Smooth muscle cell of the brain vasculature (primary cell): Measurements from ENCODE around the gene NBL1.

Source experiments
- DNase-seq: peaks from one replicate; pipeline ENCODE4 v3.0.0-alpha.2; 2012; ENCODE audit warnings: low read depth, low spot score

NBL1 gene

DNA sequence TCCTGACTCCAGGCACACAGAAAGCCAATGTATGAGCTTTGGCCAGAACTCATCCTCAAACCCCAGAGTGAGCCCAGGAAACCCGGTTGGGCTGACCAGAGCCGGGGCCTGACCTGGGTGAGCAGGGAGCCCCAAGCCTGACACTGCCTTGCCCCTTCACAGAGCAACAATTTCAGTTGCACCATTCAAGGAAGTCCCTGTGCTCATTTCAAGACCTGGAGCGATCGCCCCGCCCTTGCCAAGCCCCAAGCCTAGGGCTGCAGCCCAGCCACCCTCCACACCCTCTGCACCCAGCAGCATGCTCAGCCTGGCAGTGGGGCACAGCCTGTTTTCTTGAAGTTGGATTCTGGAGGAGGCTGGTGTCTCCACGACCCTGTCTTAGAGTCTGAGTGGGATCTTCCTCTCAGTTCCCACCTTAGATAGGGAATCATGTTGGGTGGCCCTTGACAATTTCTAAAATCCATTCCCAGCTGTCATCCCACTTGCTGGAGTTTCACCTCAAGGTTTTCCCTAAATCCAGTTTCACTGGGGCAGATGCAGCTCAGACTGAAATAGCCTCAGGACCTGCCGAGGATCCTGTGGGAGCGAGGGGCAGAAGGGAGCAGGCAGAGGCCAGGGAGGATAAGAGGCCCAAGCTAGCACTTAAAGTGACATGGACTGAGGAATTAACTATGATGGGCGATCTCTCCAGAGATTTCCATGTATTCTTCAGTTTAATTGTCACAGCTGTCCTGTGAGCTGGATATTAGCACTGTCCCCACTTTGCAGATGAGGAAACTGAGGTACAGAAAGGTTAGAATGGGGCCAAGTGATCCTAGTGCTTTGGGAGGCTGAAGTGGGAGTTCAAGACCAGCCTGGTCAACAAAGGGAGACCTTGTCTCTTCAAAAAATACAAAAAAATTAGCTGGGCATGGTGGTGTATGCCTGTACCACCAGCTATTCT lies 2.5 kb downstream of the NBL1 start:
- no peak for DNase-seq

- no peak for DNase-seq
Observed at GRCh38 chr1:19647643-19648042, 3.5 kb downstream of the NBL1 start.

- no peak for DNase-seq
Observed at GRCh38 chr1:19648239-19648638, 4.1 kb downstream of the NBL1 start.

- DNase-seq: no peak
Observed at GRCh38 chr1:19648689-19649088, 4.6 kb downstream of the NBL1 start.

- DNase-seq: no peak
Observed at GRCh38 chr1:19650416-19651140, 6.5 kb downstream of the NBL1 start.

DNA sequence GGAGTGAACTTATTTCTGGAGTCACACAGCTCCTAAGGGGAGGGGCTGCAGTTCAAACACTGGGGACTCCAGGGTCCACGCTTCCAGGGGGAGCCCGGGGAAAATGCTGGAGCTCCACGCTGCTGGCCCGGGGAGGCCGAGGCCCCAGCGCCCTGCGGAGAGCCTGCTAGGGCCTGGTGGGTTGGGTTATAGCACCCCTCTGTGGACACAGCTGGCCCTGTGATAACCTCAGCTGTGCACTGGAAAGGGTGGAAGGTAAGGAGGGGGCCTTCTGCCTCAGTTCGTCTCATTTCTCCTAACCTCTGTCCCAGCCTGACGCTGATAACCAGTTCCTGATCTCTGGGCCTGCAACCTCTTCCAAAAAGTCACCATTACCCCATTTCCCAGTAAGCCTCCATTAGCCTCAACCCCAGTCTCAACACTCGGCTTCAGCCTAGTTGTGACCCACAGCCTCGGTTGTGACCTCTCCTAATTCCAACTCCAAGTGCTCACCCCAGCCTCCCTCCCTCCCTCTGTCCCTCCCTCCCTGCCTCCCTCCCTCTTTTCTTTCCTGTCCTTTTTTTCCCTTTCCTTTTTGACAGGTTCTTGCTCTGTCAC lies 7.1 kb downstream of the NBL1 start:
- no peak for DNase-seq

DNA sequence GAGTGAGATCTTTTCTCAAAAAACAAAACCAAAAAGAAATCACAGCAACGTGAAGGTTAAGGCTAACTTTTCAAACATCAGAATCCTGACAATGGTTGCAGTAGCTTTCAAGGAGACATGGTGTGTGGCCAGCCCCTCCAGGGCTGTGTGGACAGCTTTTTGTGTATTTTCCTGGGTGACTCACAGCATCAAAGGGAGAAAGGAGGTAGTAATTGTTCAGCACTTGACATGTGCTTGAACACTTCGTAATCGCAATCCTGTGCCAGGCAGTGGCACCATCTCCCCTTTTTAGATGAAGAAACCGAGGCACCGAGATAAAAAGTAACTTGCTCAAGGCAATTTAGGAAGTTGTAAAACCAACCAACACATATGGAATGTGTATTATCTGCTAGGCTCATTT lies 10.3 kb downstream of the NBL1 start:
- no peak for DNase-seq

DNA sequence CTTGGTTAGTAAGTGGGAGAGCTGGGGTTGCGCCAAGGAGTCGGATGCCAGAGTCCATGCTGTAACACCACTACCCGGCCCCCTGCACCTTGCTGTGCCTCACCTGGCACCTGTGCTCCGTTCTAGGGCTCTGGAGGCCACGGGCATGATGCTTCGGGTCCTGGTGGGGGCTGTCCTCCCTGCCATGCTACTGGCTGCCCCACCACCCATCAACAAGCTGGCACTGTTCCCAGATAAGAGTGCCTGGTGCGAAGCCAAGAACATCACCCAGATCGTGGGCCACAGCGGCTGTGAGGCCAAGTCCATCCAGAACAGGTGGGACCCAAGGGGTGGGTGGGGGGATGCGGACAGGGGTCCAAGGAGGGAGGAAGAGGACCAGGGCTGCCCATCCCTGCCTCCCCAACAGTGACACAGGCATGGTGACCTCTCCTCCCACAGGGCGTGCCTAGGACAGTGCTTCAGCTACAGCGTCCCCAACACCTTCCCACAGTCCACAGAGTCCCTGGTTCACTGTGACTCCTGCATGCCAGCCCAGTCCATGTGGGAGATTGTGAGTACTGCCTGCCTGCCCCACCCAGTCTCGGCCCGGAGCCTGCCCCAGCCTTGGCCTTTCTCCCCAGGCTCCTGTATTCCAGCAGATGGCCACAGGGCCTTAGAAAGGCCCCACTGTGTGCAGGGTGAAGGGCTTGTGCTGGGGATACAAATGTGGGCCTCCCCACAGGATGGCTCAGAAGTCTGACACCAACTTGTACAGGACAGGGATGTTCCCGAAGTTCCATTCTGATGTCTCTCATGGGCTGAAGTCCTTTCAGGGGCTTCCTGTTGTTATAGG lies 11.0 kb downstream of the NBL1 start:
- no peak for DNase-seq

DNA sequence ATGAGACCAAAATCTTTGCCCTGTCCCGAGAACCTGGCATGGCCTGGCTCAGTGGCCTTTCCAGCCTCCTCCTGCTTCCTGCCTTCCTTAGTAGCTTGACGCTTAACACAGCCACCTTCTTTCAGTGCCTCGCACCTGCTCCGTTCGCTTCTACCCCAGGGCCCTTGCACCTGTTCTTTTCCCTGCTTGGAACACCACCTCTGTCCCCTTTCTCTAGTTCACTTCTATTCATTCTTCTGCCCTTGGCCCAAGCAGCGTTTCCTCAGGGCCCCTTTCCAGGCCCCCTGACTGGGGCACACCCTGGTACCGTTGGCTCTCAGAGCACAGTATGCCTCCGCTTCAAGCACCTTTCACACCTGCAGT lies 11.6 kb downstream of the NBL1 start:
- DNase-seq: no peak

DNA sequence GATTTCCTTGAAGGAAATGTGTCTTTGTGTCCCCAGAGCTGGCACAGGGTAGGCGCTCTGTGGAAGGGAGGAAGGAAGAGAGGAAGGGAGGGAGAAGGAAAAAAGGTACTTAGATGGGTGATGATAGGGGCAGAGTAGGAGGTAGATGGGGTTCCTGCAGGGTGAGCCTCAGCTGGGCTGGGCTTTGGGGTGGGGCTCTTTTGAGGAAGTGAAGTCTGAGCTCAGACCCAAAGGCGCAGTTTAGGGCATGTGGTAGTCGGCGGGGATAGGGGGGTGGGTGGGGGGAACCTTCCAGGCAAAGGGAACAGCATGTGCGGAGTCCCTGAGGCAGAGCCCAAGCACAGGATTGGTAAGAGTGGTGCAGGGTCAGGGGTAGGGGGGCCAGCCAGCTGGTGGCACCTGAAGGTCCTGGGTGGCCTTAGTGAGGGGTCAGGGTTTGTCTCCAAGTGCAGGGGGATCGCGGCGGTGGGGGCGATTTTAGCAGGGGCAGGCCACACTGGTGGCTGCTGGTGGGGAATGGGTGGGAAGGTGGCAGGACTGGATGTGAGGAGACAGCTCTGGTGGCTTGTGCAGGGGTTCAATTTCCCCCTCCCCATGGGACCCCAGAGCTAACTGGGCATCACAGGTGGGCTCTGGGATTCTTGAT lies 12.1 kb downstream of the NBL1 start:
- DNase-seq: no peak

DNA sequence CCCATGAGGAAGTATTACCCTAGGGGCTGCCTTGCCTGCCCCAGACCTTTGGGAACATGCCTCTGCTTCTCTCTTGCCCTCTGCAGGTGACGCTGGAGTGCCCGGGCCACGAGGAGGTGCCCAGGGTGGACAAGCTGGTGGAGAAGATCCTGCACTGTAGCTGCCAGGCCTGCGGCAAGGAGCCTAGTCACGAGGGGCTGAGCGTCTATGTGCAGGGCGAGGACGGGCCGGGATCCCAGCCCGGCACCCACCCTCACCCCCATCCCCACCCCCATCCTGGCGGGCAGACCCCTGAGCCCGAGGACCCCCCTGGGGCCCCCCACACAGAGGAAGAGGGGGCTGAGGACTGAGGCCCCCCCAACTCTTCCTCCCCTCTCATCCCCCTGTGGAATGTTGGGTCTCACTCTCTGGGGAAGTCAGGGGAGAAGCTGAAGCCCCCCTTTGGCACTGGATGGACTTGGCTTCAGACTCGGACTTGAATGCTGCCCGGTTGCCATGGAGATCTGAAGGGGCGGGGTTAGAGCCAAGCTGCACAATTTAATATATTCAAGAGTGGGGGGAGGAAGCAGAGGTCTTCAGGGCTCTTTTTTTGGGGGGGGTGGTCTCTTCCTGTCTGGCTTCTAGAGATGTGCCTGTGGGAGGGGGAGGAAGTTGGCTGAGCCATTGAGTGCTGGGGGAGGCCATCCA lies 12.8 kb downstream of the NBL1 start:
- no peak for DNase-seq

- no peak for DNase-seq
Observed at GRCh38 chr1:19657511-19657910, 13.4 kb downstream of the NBL1 start.

DNA sequence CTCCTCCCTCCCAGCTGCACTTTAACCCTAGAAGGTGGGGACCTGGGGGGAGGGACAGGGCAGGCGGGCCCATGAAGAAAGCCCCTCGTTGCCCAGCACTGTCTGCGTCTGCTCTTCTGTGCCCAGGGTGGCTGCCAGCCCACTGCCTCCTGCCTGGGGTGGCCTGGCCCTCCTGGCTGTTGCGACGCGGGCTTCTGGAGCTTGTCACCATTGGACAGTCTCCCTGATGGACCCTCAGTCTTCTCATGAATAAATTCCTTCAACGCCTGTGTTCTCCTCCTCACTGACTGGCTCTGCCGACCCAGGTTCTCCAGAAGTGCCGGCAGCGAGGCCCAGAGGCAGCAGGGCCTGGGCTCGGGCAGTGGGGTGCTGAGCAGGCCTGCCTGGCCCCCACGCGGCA lies 14.1 kb downstream of the NBL1 start:
- no peak for DNase-seq

- no peak for DNase-seq
Observed at GRCh38 chr1:19661721-19662228, 17.7 kb downstream of the NBL1 start.

DNA sequence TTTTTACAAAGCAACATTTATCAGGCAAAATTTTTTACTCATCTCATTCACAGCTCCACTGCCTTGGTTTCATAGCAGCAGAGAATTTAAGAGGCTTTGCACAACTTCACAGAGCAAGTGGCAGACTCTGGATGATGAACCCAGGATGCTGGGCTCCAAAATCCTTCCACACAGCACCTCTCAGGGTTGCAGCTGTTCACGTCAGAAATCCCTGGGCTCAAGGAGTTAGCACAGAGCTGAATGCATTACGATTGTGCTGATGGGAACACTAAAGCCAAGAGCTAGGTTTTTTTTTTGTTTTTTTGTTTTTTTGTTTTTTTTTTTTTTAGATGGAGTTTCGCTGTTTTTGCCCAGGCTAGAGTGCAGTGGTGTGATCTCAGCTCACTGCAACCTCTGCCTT lies 18.2 kb downstream of the NBL1 start:
- no peak for DNase-seq

DNA sequence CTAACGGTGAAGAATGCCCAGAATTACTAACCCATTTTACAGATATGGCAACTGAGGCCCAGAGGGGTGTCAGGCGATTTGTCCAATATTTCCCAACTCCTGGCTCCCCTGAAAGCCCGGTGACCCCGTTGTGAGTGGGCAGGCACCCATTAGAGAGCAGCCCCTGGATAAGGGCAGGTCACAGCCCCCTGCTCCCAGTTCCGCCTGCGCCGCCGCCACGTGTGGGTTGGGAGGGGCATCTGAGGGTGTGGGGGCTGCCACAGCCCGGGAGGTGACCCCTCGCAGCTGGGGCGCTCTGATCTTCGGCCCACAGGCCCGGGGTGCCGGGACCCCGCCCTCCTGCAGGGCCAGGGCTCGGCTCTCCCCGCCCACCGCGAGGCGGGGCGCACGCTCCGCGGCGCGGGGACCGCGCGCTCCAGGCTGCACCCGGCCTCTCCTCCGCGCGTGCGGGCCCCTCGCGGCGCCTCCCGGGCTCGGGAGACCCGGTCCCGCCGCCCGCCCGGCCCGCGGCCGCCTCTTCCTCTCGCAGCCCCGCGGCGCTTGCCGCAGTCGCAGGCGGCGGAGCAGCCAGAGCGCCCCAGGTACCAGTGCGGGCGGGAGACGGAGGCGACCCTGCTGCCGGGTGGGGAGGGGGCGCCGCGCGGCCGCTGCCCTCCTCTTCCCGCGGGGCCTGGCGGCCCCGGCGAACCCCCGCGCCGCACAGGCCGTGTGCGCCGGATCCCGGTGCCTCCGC lies 20.5 kb downstream of the NBL1 start, which contains the start of gene HTR6:
Gene HTR6 (plus strand): TSS at position 423 of the 733 bp plus-strand sequence. CDS start 879 bp downstream, outside the sequence.
- DNase-seq: no peak

- no peak for DNase-seq
Observed at GRCh38 chr1:19665186-19665495, 21.0 kb downstream of the NBL1 start.

DNA sequence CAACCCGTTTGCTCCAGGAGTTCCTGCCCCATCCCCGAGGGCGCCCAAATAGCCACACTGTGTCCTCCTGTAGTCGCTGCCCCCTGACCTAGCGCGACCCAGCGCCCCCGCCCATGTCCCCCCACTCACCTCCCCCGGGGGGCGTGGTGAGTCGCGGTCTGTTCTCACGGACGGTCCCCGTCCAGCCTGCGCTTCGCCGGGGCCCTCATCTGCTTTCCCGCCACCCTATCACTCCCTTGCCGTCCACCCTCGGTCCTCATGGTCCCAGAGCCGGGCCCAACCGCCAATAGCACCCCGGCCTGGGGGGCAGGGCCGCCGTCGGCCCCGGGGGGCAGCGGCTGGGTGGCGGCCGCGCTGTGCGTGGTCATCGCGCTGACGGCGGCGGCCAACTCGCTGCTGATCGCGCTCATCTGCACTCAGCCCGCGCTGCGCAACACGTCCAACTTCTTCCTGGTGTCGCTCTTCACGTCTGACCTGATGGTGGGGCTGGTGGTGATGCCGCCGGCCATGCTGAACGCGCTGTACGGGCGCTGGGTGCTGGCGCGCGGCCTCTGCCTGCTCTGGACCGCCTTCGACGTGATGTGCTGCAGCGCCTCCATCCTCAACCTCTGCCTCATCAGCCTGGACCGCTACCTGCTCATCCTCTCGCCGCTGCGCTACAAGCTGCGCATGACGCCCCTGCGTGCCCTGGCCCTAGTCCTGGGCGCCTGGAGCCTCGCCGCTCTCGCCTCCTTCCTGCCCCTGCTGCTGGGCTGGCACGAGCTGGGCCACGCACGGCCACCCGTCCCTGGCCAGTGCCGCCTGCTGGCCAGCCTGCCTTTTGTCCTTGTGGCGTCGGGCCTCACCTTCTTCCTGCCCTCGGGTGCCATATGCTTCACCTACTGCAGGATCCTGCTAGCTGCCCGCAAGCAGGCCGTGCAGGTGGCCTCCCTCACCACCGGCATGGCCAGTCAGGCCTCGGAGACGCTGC lies 21.7 kb downstream of the NBL1 start:
- DNase-seq: no peak

- no peak for DNase-seq
Observed at GRCh38 chr1:19668888-19669287, 24.8 kb downstream of the NBL1 start.
